CD14-positive monocyte (primary cell): ENCODE data around the gene ZP2. TPM values are rescaled to one million over a fixed set of nuclear protein-coding genes. Genes with fewer than 3 reads are reported as not detected.

Experiments
- DNase-seq, 3 donors: peaks; one replicate each; pipeline ENCODE4 v3.0.0-alpha.2; 2011 to 2022
- H2AFZ ChIP-seq: 2 replicates; pipeline ENCODE4 v1.6.0; 2012; ENCODE audit warnings: mild to moderate bottlenecking, low read depth, low read length, inconsistent platforms; ENCODE audit not compliant: insufficient read depth, poor library complexity, severe bottlenecking
- H3K27ac ChIP-seq, 2 donors: 1 replicate in 1 of 2; 2 replicates in 1 of 2; pipeline ENCODE4 v1.5.1; 2012 to 2013; ENCODE audit warnings: low read length in 2 of 2, control low read depth in 1 of 2, inconsistent platforms in 1 of 2, low read depth in 1 of 2, mild to moderate bottlenecking in 1 of 2
- H3K27me3 ChIP-seq, 2 donors: one replicate each; pipeline versions ENCODE4 v1.6.0 to v1.6.1; 2011 to 2013; ENCODE audit warnings: low read length in 2 of 2; ENCODE audit not compliant: control insufficient read depth in 2 of 2, insufficient read depth in 2 of 2
- H3K36me3 ChIP-seq, 2 donors: replicated peaks in 1 of 2; 1 replicate in 1 of 2; 2 replicates in 1 of 2; pipeline versions ENCODE4 v1.5.1 to v1.6.1; 2012 to 2013; ENCODE audit warnings: low read length in 2 of 2, control low read depth in 1 of 2, inconsistent platforms in 1 of 2, mild to moderate bottlenecking in 1 of 2; ENCODE audit not compliant: insufficient read depth in 2 of 2, control insufficient read depth in 1 of 2
- H3K4me1 ChIP-seq, 2 donors: 1 replicate in 1 of 2; 2 replicates in 1 of 2; pipeline versions ENCODE4 v1.5.1 to v1.6.1; 2012 to 2013; ENCODE audit warnings: low read length in 2 of 2, control low read depth in 1 of 2, inconsistent platforms in 1 of 2, mild to moderate bottlenecking in 1 of 2, moderate library complexity in 1 of 2; ENCODE audit not compliant: insufficient read depth in 2 of 2, control insufficient read depth in 1 of 2
- H3K4me2 ChIP-seq: replicated peaks from 2 replicates; pipeline ENCODE3; 2012; ENCODE audit warnings: low read length, moderate library complexity, mild to moderate bottlenecking; ENCODE audit not compliant: poor library complexity, severe bottlenecking; ENCODE audit errors: extremely low read depth
- H3K4me3 ChIP-seq, 3 experiments: fragments of 200-600 bp in 1 of 3; sonication (generic) in 1 of 3; replicated peaks in 1 of 3; 1 replicate in 2 of 3; 2 replicates in 1 of 3; pipeline ENCODE4 v1.5.1; 2011 to 2013; ENCODE audit warnings: low read length in 3 of 3, mild to moderate bottlenecking in 3 of 3, control low read depth in 2 of 3, low read depth in 2 of 3, inconsistent platforms in 1 of 3, moderate library complexity in 1 of 3
- H3K79me2 ChIP-seq: 2 replicates; pipeline ENCODE4 v1.6.0; 2012; ENCODE audit warnings: mild to moderate bottlenecking, control low read depth, inconsistent platforms, low read length, moderate library complexity; ENCODE audit not compliant: insufficient read depth
- H3K9ac ChIP-seq: 2 replicates; pipeline ENCODE4 v1.6.0; 2017; ENCODE audit warnings: low read length, mild to moderate bottlenecking; ENCODE audit not compliant: insufficient read depth, poor library complexity, severe bottlenecking
- H3K9me3 ChIP-seq, 2 donors: replicated peaks in 1 of 2; 1 replicate in 1 of 2; 2 replicates in 1 of 2; pipeline versions ENCODE4 v1.5.1 to v1.6.1; 2012 to 2013; ENCODE audit warnings: low read length in 2 of 2, control low read depth in 1 of 2; ENCODE audit not compliant: control insufficient read depth in 1 of 2, insufficient read depth in 1 of 2
- H4K20me1 ChIP-seq: 2 replicates; pipeline ENCODE4 v1.6.0; 2012; ENCODE audit warnings: mild to moderate bottlenecking, low read length, control low read depth, moderate library complexity; ENCODE audit not compliant: insufficient read depth
- H3K27ac Mint-ChIP-seq, 7 donors: one replicate each; pipeline ENCODE4 v1.8.0; 2020; ENCODE audit warnings: mild to moderate bottlenecking in 7 of 7, mixed read lengths in 7 of 7, moderate library complexity in 6 of 7, inconsistent platforms in 2 of 7
- H3K27me3 Mint-ChIP-seq, 3 donors: one replicate each; pipeline ENCODE4 v1.8.0; 2021 to 2022; ENCODE audit warnings: low read depth in 3 of 3, mild to moderate bottlenecking in 3 of 3, mixed read lengths in 3 of 3, moderate library complexity in 3 of 3, inconsistent platforms in 1 of 3
- H3K36me3 Mint-ChIP-seq, 2 donors: one replicate each; pipeline ENCODE4 v1.8.0; 2020; ENCODE audit warnings: mixed read lengths in 2 of 2, inconsistent platforms in 1 of 2, mild to moderate bottlenecking in 1 of 2
- H3K4me1 Mint-ChIP-seq: one replicate; pipeline ENCODE4 v1.8.0; 2020; ENCODE audit warnings: mild to moderate bottlenecking, mixed read lengths
- H3K4me3 Mint-ChIP-seq, 2 donors: one replicate each; pipeline ENCODE4 v1.8.0; 2020; ENCODE audit warnings: mild to moderate bottlenecking in 2 of 2, mixed read lengths in 2 of 2, moderate library complexity in 1 of 2
- H3K9me3 Mint-ChIP-seq, 7 donors: one replicate each; pipeline ENCODE4 v1.8.0; 2020 to 2022; ENCODE audit warnings: mixed read lengths in 7 of 7, mild to moderate bottlenecking in 6 of 7, moderate library complexity in 6 of 7, inconsistent platforms in 2 of 7
- WGBS: methylation state at CpG from one replicate; pipeline ENCODE4 v1.1.5; 2013; ENCODE audit warnings: missing lambda C conversion rate; ENCODE audit not compliant: insufficient coverage; 5-methylcytosine and 5-hydroxymethylcytosine counted together
- intact Hi-C, 2 donors: fragments of 100-400 bp; cut with micrococcal nuclease; formaldehyde crosslinking; loops; one replicate each; pipeline versions ENCODE4 v1.15.0 to v1.15.1; 2023
- polyA plus RNA-seq, 3 donors: library from polyadenylated mRNA; depleted of rRNA in 1 of 3; unstranded in 2 of 3; stranded (reverse) in 1 of 3; fragments of 300-500 nt in 2 of 3; fragments of >200 nt in 1 of 3; fragmentation: Illumina TruSeq in 2 of 3; gene quantifications; 1 replicate in 2 of 3; 2 replicates in 1 of 3; pipeline ENCODE4 v1.2.3, GENCODE V29; 2012 to 2021
- TF ChIP-seq, protein P1 (sequence below): fragments of 200-600 bp; IDR thresholded peaks from one replicate; pipeline ENCODE4 v1.8.0; 2022; ENCODE audit warnings: antibody characterized with exemption, mild to moderate bottlenecking

Gene ZP2
- polyA plus RNA-seq, 3 donors = not detected

DNA sequence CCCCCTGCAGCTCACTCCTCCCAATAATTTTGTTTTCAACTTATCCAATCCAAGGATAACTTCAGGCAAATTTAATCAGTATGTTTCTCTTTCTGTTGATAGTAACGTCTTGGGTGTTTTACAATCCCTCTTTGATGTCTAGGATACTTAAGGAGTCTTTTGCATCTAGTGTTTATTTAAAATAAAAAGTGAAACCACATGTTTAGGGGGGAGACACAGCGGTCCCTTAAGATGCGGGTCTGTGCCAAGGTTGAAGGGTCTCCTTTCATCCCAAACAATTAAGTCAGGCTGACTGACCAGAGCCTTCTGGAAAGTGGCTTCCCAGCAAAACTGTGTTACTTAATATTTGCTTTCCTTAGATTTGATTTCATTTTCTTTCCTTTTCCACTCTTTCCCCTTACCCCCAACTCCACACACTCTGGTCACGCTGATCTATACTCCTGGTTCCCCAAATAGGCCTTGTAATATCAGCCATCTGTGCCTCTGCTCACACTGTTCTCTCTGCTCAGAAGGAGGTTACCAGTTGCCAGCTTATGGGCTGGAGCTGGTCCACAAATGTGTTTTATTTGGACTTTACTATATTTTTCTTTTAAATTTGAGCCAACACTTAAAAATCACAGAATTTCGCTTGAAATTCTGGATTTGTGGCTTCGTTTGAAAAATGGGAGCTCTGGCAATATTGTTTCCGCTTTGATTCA, 33.3 kb upstream of the ZP2 start:
- H3K27ac ChIP-seq = no peak overlapping the region

DNA sequence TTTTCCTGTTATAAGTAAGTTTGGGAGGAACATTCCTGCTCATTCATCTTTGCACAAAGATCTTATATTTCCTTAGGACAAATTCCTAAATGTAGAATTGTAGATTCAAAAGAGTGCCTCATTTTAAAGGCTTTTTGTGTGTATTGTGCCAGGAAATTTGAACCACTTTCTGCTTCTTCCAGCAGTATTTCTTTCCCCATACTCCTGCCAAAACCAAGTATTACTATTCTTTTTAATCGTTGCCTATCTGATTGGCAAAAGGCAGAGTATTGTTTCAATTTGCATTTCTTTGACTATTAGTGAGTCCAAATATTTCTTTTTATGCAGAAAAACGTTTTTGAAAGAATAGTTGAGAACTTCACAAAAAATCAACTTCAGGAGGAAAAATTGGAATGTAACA, 31.4 kb upstream of the ZP2 start:
- TF ChIP-seq, protein P1, sequence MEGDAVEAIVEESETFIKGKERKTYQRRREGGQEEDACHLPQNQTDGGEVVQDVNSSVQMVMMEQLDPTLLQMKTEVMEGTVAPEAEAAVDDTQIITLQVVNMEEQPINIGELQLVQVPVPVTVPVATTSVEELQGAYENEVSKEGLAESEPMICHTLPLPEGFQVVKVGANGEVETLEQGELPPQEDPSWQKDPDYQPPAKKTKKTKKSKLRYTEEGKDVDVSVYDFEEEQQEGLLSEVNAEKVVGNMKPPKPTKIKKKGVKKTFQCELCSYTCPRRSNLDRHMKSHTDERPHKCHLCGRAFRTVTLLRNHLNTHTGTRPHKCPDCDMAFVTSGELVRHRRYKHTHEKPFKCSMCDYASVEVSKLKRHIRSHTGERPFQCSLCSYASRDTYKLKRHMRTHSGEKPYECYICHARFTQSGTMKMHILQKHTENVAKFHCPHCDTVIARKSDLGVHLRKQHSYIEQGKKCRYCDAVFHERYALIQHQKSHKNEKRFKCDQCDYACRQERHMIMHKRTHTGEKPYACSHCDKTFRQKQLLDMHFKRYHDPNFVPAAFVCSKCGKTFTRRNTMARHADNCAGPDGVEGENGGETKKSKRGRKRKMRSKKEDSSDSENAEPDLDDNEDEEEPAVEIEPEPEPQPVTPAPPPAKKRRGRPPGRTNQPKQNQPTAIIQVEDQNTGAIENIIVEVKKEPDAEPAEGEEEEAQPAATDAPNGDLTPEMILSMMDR = no peak
- Mint-ChIP-seq H3K4me3 (no peak overlapping the region), H3K4me1 (no peaks in the 10 kb centered on the region), H3K36me3 (no peaks in the 10 kb centered on the region), H3K27ac (no peak overlapping the region), H3K27me3 (peaks cover 2 to 11% (median 7%) of the 10 kb centered on the region in 3 donors), H3K9me3 (no peaks in the 10 kb centered on the region)
- no CpG with 5 or more reads among the region's 2 CpGs for WGBS
- Histone ChIP-seq H3K79me2 (no peaks in the 10 kb centered on the region), H4K20me1 (no peaks in the 10 kb centered on the region), H3K4me3 (no peak overlapping the region), H3K36me3 (no peaks in the 10 kb centered on the region), H3K4me2 (no peak overlapping the region), H3K4me1 (no peaks in the 10 kb centered on the region), H2AFZ (no peak overlapping the region), H3K9me3 (no peaks in the 10 kb centered on the region), H3K9ac (no peak overlapping the region), H3K27ac (no peak overlapping the region), H3K27me3 (no peaks in the 10 kb centered on the region)
- DNase-seq = no peak
- intact Hi-C loops = no loop called here

More for the DNA sequence above, 33.3 kb upstream of the ZP2 start:
- H3K36me3 ChIP-seq = no peaks in the 10 kb centered on the region
- no peak overlapping the region for H3K4me3 Mint-ChIP-seq
- H3K79me2 ChIP-seq = no peaks in the 10 kb centered on the region
- no peak overlapping the region for H3K9ac ChIP-seq
- H3K4me3 ChIP-seq = no peak overlapping the region
- H3K4me2 ChIP-seq = no peak overlapping the region
- TF ChIP-seq, protein P1 = no peak
- no peaks in the 10 kb centered on the region for H3K4me1 ChIP-seq
- H4K20me1 ChIP-seq = no peaks in the 10 kb centered on the region
- H3K9me3 ChIP-seq = no peaks in the 10 kb centered on the region
- peaks cover 2 to 13% (median 10%) of the 10 kb centered on the region in 3 donors for H3K27me3 Mint-ChIP-seq
- no peaks in the 10 kb centered on the region for H3K27me3 ChIP-seq
- H2AFZ ChIP-seq = no peak overlapping the region
- intact Hi-C loops = no loop called here
- no peaks in the 10 kb centered on the region for H3K9me3 Mint-ChIP-seq
- no peaks in the 10 kb centered on the region for H3K36me3 Mint-ChIP-seq
- no peaks in the 10 kb centered on the region for H3K4me1 Mint-ChIP-seq
- no peak for DNase-seq
- peak overlapping the region in 1 of 7 donors; percentile 46 for H3K27ac Mint-ChIP-seq
- WGBS = 100% methylated on average over 2 of the region's 7 CpGs
